HepG2 (cell line): Measurements from ENCODE around the gene HOXB5. TPM values are rescaled to one million over a fixed set of nuclear protein-coding genes. Genes with fewer than 3 reads are reported as not detected.

ENCODE experiments used
- ATAC-seq: fragments of 200-7000 bp; cut with Tn5 transposase; 3 replicates; pipeline ENCODE4 v1.9.1; 2020; ENCODE audit warnings: mild to moderate bottlenecking, moderate library complexity
- BruUV-seq: library from RNA; stranded (reverse); fragments of 400-500 nt; replicated peaks from 2 replicates; lab custom pipeline; 2021; lab: Mats Ljungman, UMichigan
- CTCF ChIA-PET: fragments of 300-600 bp; formaldehyde crosslinking; extraction: SDS; loops from one replicate; lab custom pipeline; 2021; ENCODE audit warnings: low total read pairs, inconsistent platforms, low intra/inter-chr PET ratio; lab: Yijun Ruan, JAX
- POLR2A ChIA-PET: fragments of 350-600 bp; sonication (Branson Sonifier 250); formaldehyde crosslinking; loops from one replicate; lab custom pipeline; 2020; ENCODE audit warnings: antibody characterized with exemption, inconsistent platforms; lab: Yijun Ruan, JAX
- DNase-seq: peaks from one replicate; pipeline ENCODE4 v3.0.0-alpha.2; 2015; ENCODE audit warnings: low spot score
- FAIRE-seq: peaks from 3 replicates; lab custom pipeline; 2011; peaks lifted over from hg19 to GRCh38; lab: Jason Lieb, UNC
- H2AFZ ChIP-seq: one replicate; pipeline ENCODE4 v1.6.1; 2011; ENCODE audit warnings: low read length, inconsistent platforms
- H3K27ac ChIP-seq: fragments of 300-600 bp; 3 replicates; pipeline ENCODE4 v1.8.0; 2011; ENCODE audit warnings: mixed run types, mild to moderate bottlenecking, mixed read lengths, low read length, inconsistent platforms; ENCODE audit not compliant: insufficient read depth; ENCODE audit errors: extremely low read length
- H3K27me3 ChIP-seq, 2 experiments: fragments of 200-600 bp in 1 of 2; 2 replicates in 1 of 2; 3 replicates in 1 of 2; pipeline versions ENCODE4 v1.6.0 to v1.8.0; 2011; ENCODE audit warnings: low read length in 2 of 2, mild to moderate bottlenecking in 2 of 2, moderate library complexity in 2 of 2, inconsistent platforms in 1 of 2; ENCODE audit not compliant: insufficient read depth in 2 of 2, control insufficient read depth in 1 of 2
- H3K36me3 ChIP-seq, 2 experiments: fragments of 200-600 bp in 1 of 2; replicated peaks in 1 of 2; 2 replicates in 1 of 2; 3 replicates in 1 of 2; pipeline versions ENCODE4 v1.5.1 to v1.8.0; 2011; ENCODE audit warnings: low read length in 2 of 2, inconsistent platforms in 1 of 2; ENCODE audit not compliant: insufficient read depth in 2 of 2, control insufficient read depth in 1 of 2
- H3K4me1 ChIP-seq: 2 replicates; pipeline ENCODE4 v1.5.1; 2012; ENCODE audit warnings: low read length, inconsistent platforms; ENCODE audit not compliant: insufficient read depth
- H3K4me2 ChIP-seq: 2 replicates; pipeline ENCODE4 v1.6.0; 2011; ENCODE audit warnings: low read depth, low read length, inconsistent platforms
- H3K4me3 ChIP-seq, 3 experiments: fragments of 200-600 bp in 1 of 3; sonication (generic), shearing (Covaris generic) in 1 of 3; replicated peaks in 1 of 3; 2 replicates each; pipeline ENCODE4 v1.5.1; 2011 to 2016; ENCODE audit warnings: low read length in 3 of 3, inconsistent platforms in 2 of 3, low read depth in 2 of 3, mild to moderate bottlenecking in 2 of 3, control low read depth in 1 of 3, mixed read lengths in 1 of 3; ENCODE audit not compliant: insufficient read depth in 1 of 3
- H3K79me2 ChIP-seq: one replicate; pipeline ENCODE4 v1.6.1; 2011; ENCODE audit warnings: low read length, inconsistent platforms; ENCODE audit not compliant: insufficient read depth
- H3K9ac ChIP-seq: 2 replicates; pipeline ENCODE4 v1.6.0; 2011; ENCODE audit warnings: mild to moderate bottlenecking, low read depth, low read length, inconsistent platforms; ENCODE audit not compliant: insufficient read depth
- H3K9me3 ChIP-seq: 2 replicates; pipeline ENCODE4 v1.5.1; 2012; ENCODE audit warnings: mild to moderate bottlenecking, low read length
- H4K20me1 ChIP-seq: 2 replicates; pipeline ENCODE4 v1.6.0; 2011; ENCODE audit warnings: inconsistent platforms, mild to moderate bottlenecking, low read length, moderate library complexity; ENCODE audit not compliant: insufficient read depth
- BHLHE40 ChIP-seq: IDR thresholded peaks from 2 replicates; pipeline ENCODE4 v1.6.1; 2011; ENCODE audit warnings: low read length, improper control_type of control experiment
- IRF2 ChIP-seq: IDR thresholded peaks from 2 replicates; pipeline ENCODE4 v1.6.1; 2018; ENCODE audit warnings: missing genetic modification reagents, missing compliant biosample characterization
- KMT2B ChIP-seq: IDR thresholded peaks from 2 replicates; pipeline ENCODE4 v1.6.1; 2016; ENCODE audit warnings: missing genetic modification reagents, missing compliant biosample characterization
- MBD4 ChIP-seq: IDR thresholded peaks from 2 replicates; pipeline ENCODE4 v1.6.1; 2012; ENCODE audit warnings: low read length, inconsistent platforms, borderline replicate concordance
- MXI1 ChIP-seq: IDR thresholded peaks from 3 replicates; pipeline ENCODE4 v1.6.1; 2012; ENCODE audit warnings: low read depth, low read length, inconsistent platforms, borderline replicate concordance
- NFKB2 ChIP-seq: sonication (generic); formaldehyde crosslinking; IDR thresholded peaks from 2 replicates; pipeline ENCODE4 v1.4.0; 2020; ENCODE audit warnings: missing genetic modification reagents, borderline replicate concordance
- U2AF1 ChIP-seq: fragments of 200-400 bp; formaldehyde crosslinking; optimal IDR thresholded peaks from 2 replicates; pipeline ENCODE3; 2017; ENCODE audit warnings: mild to moderate bottlenecking, low read depth, low read length
- ZBTB1 ChIP-seq: sonication (generic); formaldehyde crosslinking; IDR thresholded peaks from 2 replicates; pipeline ENCODE4 v1.4.0; 2020; ENCODE audit warnings: missing genetic modification reagents, borderline replicate concordance
- ZFY ChIP-seq: sonication (generic); formaldehyde crosslinking; IDR thresholded peaks from 2 replicates; pipeline ENCODE4 v1.4.0; 2020; ENCODE audit warnings: missing genetic modification reagents
- ZNF432 ChIP-seq: sonication (generic); formaldehyde crosslinking; IDR thresholded peaks from 2 replicates; pipeline ENCODE4 v1.5.0; 2020; ENCODE audit warnings: missing genetic modification reagents, mild to moderate bottlenecking, borderline replicate concordance
- whole genome bisulfite sequencing: methylation state at CpG from one replicate; pipeline ENCODE4 v1.1.6; 2017; ENCODE audit warnings: low lambda C conversion rate; 5-methylcytosine and 5-hydroxymethylcytosine counted together
- in situ Hi-C: cut with HindIII; loops from 2 replicates; pipeline ENCODE4 v1.10.0; 2017; ENCODE audit warnings: low pct_unique_long_range_greater_than_20kb; ENCODE audit not compliant: extremely low pct_ligation_motif_present
- intact Hi-C: fragments of 100-400 bp; cut with micrococcal nuclease; formaldehyde crosslinking; loops from one replicate; pipeline ENCODE4 v1.10.0; 2022; ENCODE audit not compliant: unreplicated experiment
- polyA plus RNA-seq, 8 experiments: library from polyadenylated mRNA; depleted of rRNA in 3 of 8; stranded (reverse) in 7 of 8; unstranded in 1 of 8; fragments of >200 nt; fragmentation: Illumina TruSeq in 4 of 8; extraction: Trizol in 4 of 8; gene quantifications; 2 replicates each; pipeline versions ENCODE4 v1.2.1 to v1.2.3, GENCODE V29; 2011 to 2016; ENCODE audit warnings: low read depth in 4 of 8, missing spikeins in 1 of 8, mixed read lengths in 1 of 8; ENCODE audit not compliant: insufficient read depth in 1 of 8
- total RNA-seq, 5 experiments: library from RNA; depleted of rRNA; stranded (reverse); fragments of >200 nt; fragmentation: Illumina TruSeq; extraction: Trizol; gene quantifications; 2 replicates each; pipeline ENCODE4 v1.2.3, GENCODE V29; 2016; ENCODE audit warnings: low read depth in 1 of 5
- TF ChIP-seq, protein P1 (sequence below): sonication (generic); formaldehyde crosslinking; IDR thresholded peaks from 2 replicates; pipeline ENCODE4 v1.5.0; 2020; ENCODE audit warnings: mild to moderate bottlenecking, missing genetic modification reagents

The HOXB5 gene
- total and polyA plus RNA-seq, 2 of the 13 experiments (the other 11 are each of a cell fraction or from before 2014, with no cell fraction given): not detected

DNA sequence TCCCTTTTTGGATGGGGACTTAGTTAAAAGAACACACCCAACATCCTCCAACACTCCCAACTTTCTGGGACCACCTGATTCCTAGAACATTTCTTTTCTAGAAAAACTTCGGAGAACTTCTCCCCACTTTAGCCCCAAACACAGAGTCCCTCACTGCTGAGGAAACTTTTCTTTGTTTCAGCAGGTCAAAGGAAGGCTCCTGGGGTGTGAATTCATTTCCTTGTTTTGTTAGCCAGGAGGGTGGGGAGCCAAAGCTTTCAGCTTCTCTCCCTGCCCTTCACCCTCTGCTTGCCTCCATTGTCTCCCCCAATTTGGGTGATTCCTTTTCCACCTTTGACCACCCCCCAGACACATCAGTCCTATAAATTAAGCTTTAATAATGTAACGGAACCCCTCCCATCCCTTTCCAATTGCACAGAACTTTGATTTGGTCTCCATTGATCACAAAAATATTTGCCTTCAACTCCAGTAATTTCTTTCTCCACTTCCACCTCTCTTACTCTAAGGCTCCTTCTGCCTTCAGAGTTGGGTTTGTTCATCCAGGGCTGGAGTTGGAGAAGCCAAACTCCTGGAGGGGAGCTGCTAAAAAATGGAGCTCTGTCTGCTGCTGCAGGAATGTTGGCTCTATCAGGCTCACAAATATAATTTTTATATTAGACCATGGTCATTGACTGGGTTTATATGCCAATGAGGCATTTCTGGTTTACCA lies 25.8 kb downstream of the HOXB5 start:
- H3K4me3 ChIP-seq: no peak overlapping the region
- H3K9me3 ChIP-seq: no peaks in the 10 kb centered on the region
- no peaks in the 10 kb centered on the region for H3K4me1 ChIP-seq
- in situ Hi-C loops: no loop called here
- no TSS peak for BruUV-seq
- WGBS: 4% methylated on average over 2 of the region's 2 CpGs
- 0 out of 2 replicates have a peak, but pooled peaks cover 4% of the 10 kb centered on the region for H4K20me1 ChIP-seq
- no peak overlapping the region for H2AFZ ChIP-seq
- no peak overlapping the region for H3K4me2 ChIP-seq
- intact Hi-C loops: no loop called here
- no peak overlapping the region for H3K27ac ChIP-seq
- DNase-seq (no peak), FAIRE-seq (no peak), ATAC-seq (no peak)
- ChIA-PET CTCF (no interaction called here), POLR2A (no interaction called here)
- peaks cover 15 to 95% of the 10 kb centered on the region in 2 experiments; a peak in 4 of 5 replicates for H3K27me3 ChIP-seq
- H3K79me2 ChIP-seq: no peaks in the 10 kb centered on the region
- H3K9ac ChIP-seq: no peak overlapping the region
- no peak for TF ChIP-seq ZNF432 (CRISPR knock-in tag)
- TF ChIP-seq, protein P1, sequence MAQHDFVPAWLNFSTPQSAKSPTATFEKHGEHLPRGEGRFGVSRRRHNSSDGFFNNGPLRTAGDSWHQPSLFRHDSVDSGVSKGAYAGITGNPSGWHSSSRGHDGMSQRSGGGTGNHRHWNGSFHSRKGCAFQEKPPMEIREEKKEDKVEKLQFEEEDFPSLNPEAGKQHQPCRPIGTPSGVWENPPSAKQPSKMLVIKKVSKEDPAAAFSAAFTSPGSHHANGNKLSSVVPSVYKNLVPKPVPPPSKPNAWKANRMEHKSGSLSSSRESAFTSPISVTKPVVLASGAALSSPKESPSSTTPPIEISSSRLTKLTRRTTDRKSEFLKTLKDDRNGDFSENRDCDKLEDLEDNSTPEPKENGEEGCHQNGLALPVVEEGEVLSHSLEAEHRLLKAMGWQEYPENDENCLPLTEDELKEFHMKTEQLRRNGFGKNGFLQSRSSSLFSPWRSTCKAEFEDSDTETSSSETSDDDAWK (CRISPR knock-in tag): no peak
- TF ChIP-seq MBD4: no peak
- no peak for TF ChIP-seq U2AF1
- TF ChIP-seq ZFY (CRISPR knock-in tag): no peak
- TF ChIP-seq MXI1: no peak
- TF ChIP-seq ZBTB1: no peak
- TF ChIP-seq IRF2: no peak
- TF ChIP-seq NFKB2: no peak
- no peak for TF ChIP-seq BHLHE40
- TF ChIP-seq KMT2B (CRISPR knock-in tag): no peak
- H3K36me3 ChIP-seq: no peaks in the 10 kb centered on the region
